Muscle layer of colon (tissue), 2 donors: ENCODE data around the gene USP10.

Experiments used
- H3K27ac ChIP-seq: one replicate; pipeline ENCODE4 v1.7.0; 2013; ENCODE audit warnings: low read depth, mild to moderate bottlenecking, low read length, moderate library complexity
- H3K27me3 ChIP-seq, 2 donors: one replicate each; pipeline ENCODE4 v1.7.0; 2013; ENCODE audit warnings: low read length in 2 of 2, mild to moderate bottlenecking in 2 of 2; ENCODE audit not compliant: insufficient read depth in 2 of 2, control insufficient read depth in 1 of 2
- H3K36me3 ChIP-seq: one replicate; pipeline ENCODE4 v1.7.0; 2013; ENCODE audit warnings: mild to moderate bottlenecking, low read length; ENCODE audit not compliant: insufficient read depth
- H3K4me1 ChIP-seq: one replicate; pipeline ENCODE4 v1.7.0; 2013; ENCODE audit warnings: mild to moderate bottlenecking, low read length; ENCODE audit not compliant: insufficient read depth
- H3K4me3 ChIP-seq, 2 donors: one replicate each; pipeline ENCODE4 v1.7.0; 2013; ENCODE audit warnings: low read length in 2 of 2, low read depth in 1 of 2, mild to moderate bottlenecking in 1 of 2, moderate library complexity in 1 of 2
- H3K9ac ChIP-seq: one replicate; pipeline ENCODE4 v1.7.0; 2013; ENCODE audit warnings: low read length
- H3K9me3 ChIP-seq: one replicate; pipeline ENCODE4 v1.7.0; 2013; ENCODE audit warnings: mild to moderate bottlenecking, low read length
- donor health status: abdominal sarcoma.
- donor health status: Adenocarcinoma of cecum.

Gene USP10

GRCh38 chr16:84706856-84707255, 7.1 kb downstream of the USP10 start:
- H3K27ac ChIP-seq, result no peak overlapping the region
- H3K36me3 ChIP-seq, result no peaks in the 10 kb centered on the region
- H3K4me1 ChIP-seq, result no peaks in the 10 kb centered on the region
- no peaks in the 10 kb centered on the region for H3K27me3 ChIP-seq
- H3K9me3 ChIP-seq, result no peaks in the 10 kb centered on the region
- no peak overlapping the region for H3K9ac ChIP-seq
- no peak overlapping the region for H3K4me3 ChIP-seq

GRCh38 chr16:84709609-84710008, 9.8 kb downstream of the USP10 start:
- peaks cover 13% of the 10 kb centered on the region for H3K4me1 ChIP-seq
- no peaks in the 10 kb centered on the region for H3K27me3 ChIP-seq

GRCh38 chr16:84710686-84711085, 10.9 kb downstream of the USP10 start:
- H3K4me1 ChIP-seq, result peaks cover 13% of the 10 kb centered on the region
- H3K27ac ChIP-seq, result no peak overlapping the region
- no peaks in the 10 kb centered on the region for H3K27me3 ChIP-seq
- no peaks in the 10 kb centered on the region for H3K9me3 ChIP-seq
- no peak overlapping the region for H3K9ac ChIP-seq
- H3K4me3 ChIP-seq, result no peak overlapping the region
- no peaks in the 10 kb centered on the region for H3K36me3 ChIP-seq

More at GRCh38 chr16:84709609-84710008, 9.8 kb downstream of the USP10 start:
- H3K9me3 ChIP-seq, result no peaks in the 10 kb centered on the region
- no peaks in the 10 kb centered on the region for H3K36me3 ChIP-seq
- H3K9ac ChIP-seq, result no peak overlapping the region
- H3K27ac ChIP-seq, result no peak overlapping the region
- no peak overlapping the region for H3K4me3 ChIP-seq

GRCh38 chr16:84712138-84712671, 12.4 kb downstream of the USP10 start:
- H3K36me3 ChIP-seq, result peaks cover 7% of the 10 kb centered on the region
- peaks cover 13% of the 10 kb centered on the region for H3K4me1 ChIP-seq
- no peak overlapping the region for H3K9ac ChIP-seq

GRCh38 chr16:84712801-84713775, 13.3 kb downstream of the USP10 start:
- Histone ChIP-seq H3K27ac (no peak overlapping the region), H3K27me3 (no peaks in the 10 kb centered on the region), H3K9ac (no peak overlapping the region), H3K4me3 (no peak overlapping the region), H3K36me3 (peaks cover 7% of the 10 kb centered on the region), H3K9me3 (no peaks in the 10 kb centered on the region), H3K4me1 (peaks cover 13% of the 10 kb centered on the region)

More at GRCh38 chr16:84712138-84712671, 12.4 kb downstream of the USP10 start:
- Histone ChIP-seq H3K9me3 (no peaks in the 10 kb centered on the region), H3K27me3 (no peaks in the 10 kb centered on the region), H3K4me3 (no peak overlapping the region), H3K27ac (no peak overlapping the region)

- no peak overlapping the region for H3K9ac ChIP-seq
- no peaks in the 10 kb centered on the region for H3K9me3 ChIP-seq
- no peaks in the 10 kb centered on the region for H3K27me3 ChIP-seq
- no peak overlapping the region for H3K27ac ChIP-seq
- H3K36me3 ChIP-seq, result peaks cover 7% of the 10 kb centered on the region
- peaks cover 13% of the 10 kb centered on the region for H3K4me1 ChIP-seq
- H3K4me3 ChIP-seq, result no peak overlapping the region
These were observed 14.2 kb downstream of the USP10 start for GRCh38 chr16:84714028-84714427.

GRCh38 chr16:84715424-84715823, 15.6 kb downstream of the USP10 start:
- Histone ChIP-seq H3K4me3 (no peak overlapping the region), H3K36me3 (peaks cover 7% of the 10 kb centered on the region), H3K4me1 (peaks cover 13% of the 10 kb centered on the region), H3K27me3 (no peaks in the 10 kb centered on the region), H3K27ac (no peak overlapping the region), H3K9me3 (no peaks in the 10 kb centered on the region), H3K9ac (no peak overlapping the region)

- Histone ChIP-seq H3K27ac (no peak overlapping the region), H3K27me3 (no peaks in the 10 kb centered on the region), H3K36me3 (peaks cover 7% of the 10 kb centered on the region), H3K9me3 (no peaks in the 10 kb centered on the region), H3K4me3 (no peak overlapping the region), H3K9ac (no peak overlapping the region), H3K4me1 (peaks cover 13% of the 10 kb centered on the region)
These were observed 16.1 kb downstream of the USP10 start for GRCh38 chr16:84715854-84716253.

GRCh38 chr16:84716740-84717139, 16.9 kb downstream of the USP10 start:
- Histone ChIP-seq H3K4me1 (peaks cover 13% of the 10 kb centered on the region), H3K36me3 (peaks cover 7% of the 10 kb centered on the region), H3K4me3 (no peak overlapping the region), H3K27ac (no peak overlapping the region), H3K9ac (no peak overlapping the region), H3K27me3 (no peaks in the 10 kb centered on the region), H3K9me3 (no peaks in the 10 kb centered on the region)

- H3K36me3 ChIP-seq, result peaks cover 7% of the 10 kb centered on the region
- peaks cover 13% of the 10 kb centered on the region for H3K4me1 ChIP-seq
- H3K27ac ChIP-seq, result no peak overlapping the region
- H3K9ac ChIP-seq, result no peak overlapping the region
- no peak overlapping the region for H3K4me3 ChIP-seq
- no peaks in the 10 kb centered on the region for H3K9me3 ChIP-seq
- no peaks in the 10 kb centered on the region for H3K27me3 ChIP-seq
These were observed 17.7 kb downstream of the USP10 start for GRCh38 chr16:84717484-84717883.

GRCh38 chr16:84720177-84720579, 20.4 kb downstream of the USP10 start:
- peaks cover 17% of the 10 kb centered on the region for H3K4me1 ChIP-seq
- H3K36me3 ChIP-seq, result peaks cover 7% of the 10 kb centered on the region
- H3K27me3 ChIP-seq, result no peaks in the 10 kb centered on the region
- H3K27ac ChIP-seq, result no peak overlapping the region
- no peaks in the 10 kb centered on the region for H3K9me3 ChIP-seq
- no peak overlapping the region for H3K4me3 ChIP-seq
- H3K9ac ChIP-seq, result no peak overlapping the region
